Osteoblast (primary cell): ENCODE results near the gene FREM1. TPM values are rescaled to one million over a fixed set of nuclear protein-coding genes. Genes with fewer than 3 reads are reported as not detected.

Experiments
- DNase-seq: peaks from one replicate; pipeline ENCODE4 v3.0.0; 2011; ENCODE audit warnings: low spot score, mixed read lengths; ENCODE audit not compliant: insufficient read length; ENCODE audit errors: missing footprints
- H2AFZ ChIP-seq: 2 replicates; pipeline ENCODE4 v1.6.0; 2011; ENCODE audit warnings: mild to moderate bottlenecking, low read length
- H3K27ac ChIP-seq: 2 replicates; pipeline ENCODE4 v1.5.1; 2011; ENCODE audit warnings: mild to moderate bottlenecking, low read depth, low read length, moderate library complexity
- H3K27me3 ChIP-seq: 2 replicates; pipeline ENCODE4 v1.6.0; 2012; ENCODE audit warnings: mild to moderate bottlenecking, control low read depth, inconsistent platforms, low read length, moderate library complexity; ENCODE audit not compliant: insufficient read depth
- H3K36me3 ChIP-seq: 2 replicates; pipeline ENCODE4 v1.5.1; 2011; ENCODE audit warnings: mild to moderate bottlenecking, low read length, control low read depth, moderate library complexity; ENCODE audit not compliant: insufficient read depth
- H3K4me1 ChIP-seq: 2 replicates; pipeline ENCODE4 v1.5.1; 2011; ENCODE audit warnings: mild to moderate bottlenecking, low read length, control low read depth, moderate library complexity; ENCODE audit not compliant: insufficient read depth
- H3K4me2 ChIP-seq: 2 replicates; pipeline ENCODE4 v1.6.0; 2011; ENCODE audit warnings: mild to moderate bottlenecking, low read length; ENCODE audit not compliant: insufficient read depth
- H3K4me3 ChIP-seq: fragments of 200-600 bp; sonication (generic); 3 replicates; pipeline ENCODE4 v1.5.1; 2012; ENCODE audit warnings: mild to moderate bottlenecking, low read length, inconsistent platforms; ENCODE audit not compliant: insufficient read depth
- H3K79me2 ChIP-seq: 2 replicates; pipeline ENCODE4 v1.6.0; 2012; ENCODE audit warnings: mild to moderate bottlenecking, low read length, control low read depth, inconsistent platforms; ENCODE audit not compliant: insufficient read depth
- H3K9me3 ChIP-seq: 2 replicates; pipeline ENCODE4 v1.5.1; 2011; ENCODE audit warnings: low read depth, low read length, control low read depth
- H4K20me1 ChIP-seq: 2 replicates; pipeline ENCODE4 v1.6.0; 2012; ENCODE audit warnings: mild to moderate bottlenecking, low read length, control low read depth; ENCODE audit not compliant: insufficient read depth
- CTCF ChIP-seq: IDR thresholded peaks from 2 replicates; pipeline ENCODE4 v1.5.1; 2011; ENCODE audit warnings: mild to moderate bottlenecking, low read depth, low read length, moderate library complexity; ENCODE audit errors: extremely low read depth
- total RNA-seq: library from RNA; depleted of rRNA; stranded (reverse); fragments of >200 nt; gene quantifications from 2 replicates; pipeline ENCODE4 v1.2.3, GENCODE V29; 2012

Gene FREM1
- total RNA-seq, 1 donor, result 0.72 TPM

- TF ChIP-seq CTCF, result no peak
- H3K4me1 ChIP-seq, result no peaks in the 10 kb centered on the region
- H3K36me3 ChIP-seq, result no peaks in the 10 kb centered on the region
- no peak overlapping the region for H2AFZ ChIP-seq
- H3K27ac ChIP-seq, result no peak overlapping the region
- no peak overlapping the region for H3K4me2 ChIP-seq
- DNase-seq, result no peak
- no peaks in the 10 kb centered on the region for H4K20me1 ChIP-seq
- no peaks in the 10 kb centered on the region for H3K79me2 ChIP-seq
- H3K4me3 ChIP-seq, result no peak overlapping the region
- H3K9me3 ChIP-seq, result no peaks in the 10 kb centered on the region
- H3K27me3 ChIP-seq, result no peaks in the 10 kb centered on the region
Measured at GRCh38 chr9:14793389-14793788, 116.8 kb downstream of the FREM1 start.

- Histone ChIP-seq H4K20me1 (no peaks in the 10 kb centered on the region), H3K79me2 (no peaks in the 10 kb centered on the region), H3K4me1 (no peaks in the 10 kb centered on the region), H2AFZ (no peak overlapping the region), H3K27me3 (peaks cover 3% of the 10 kb centered on the region), H3K4me2 (no peak overlapping the region), H3K36me3 (no peaks in the 10 kb centered on the region), H3K4me3 (no peak overlapping the region), H3K27ac (no peak overlapping the region), H3K9me3 (no peaks in the 10 kb centered on the region)
- TF ChIP-seq CTCF, result no peak
- DNase-seq, result no peak
Measured at GRCh38 chr9:14790628-14791027, 119.6 kb downstream of the FREM1 start.

DNA sequence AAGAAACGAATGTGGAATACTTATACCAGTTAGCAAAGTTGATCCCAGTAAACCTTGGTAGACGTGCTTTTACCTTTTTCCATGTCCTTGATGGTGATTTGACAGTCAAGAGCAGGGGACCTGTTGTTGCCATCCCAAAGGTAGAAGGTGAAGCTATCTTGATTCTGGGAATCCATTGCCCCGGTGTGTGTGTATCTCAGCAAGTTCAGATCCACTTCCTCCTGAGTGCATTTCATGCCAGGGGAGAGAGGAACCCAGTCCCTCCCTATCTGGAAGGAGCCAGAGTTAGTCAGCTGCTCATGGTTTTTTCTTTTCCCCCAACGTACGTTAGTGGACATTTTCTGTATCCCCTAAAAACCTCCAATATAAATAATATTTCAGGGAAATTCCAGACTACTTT, 121.4 kb downstream of the FREM1 start:
- DNase-seq, result no peak
- H3K4me3 ChIP-seq, result no peak overlapping the region
- H3K4me2 ChIP-seq, result no peak overlapping the region
- no peaks in the 10 kb centered on the region for H3K79me2 ChIP-seq
- TF ChIP-seq CTCF, result no peak
- H3K27me3 ChIP-seq, result peaks cover 3% of the 10 kb centered on the region
- H3K27ac ChIP-seq, result no peak overlapping the region
- no peaks in the 10 kb centered on the region for H4K20me1 ChIP-seq
- no peaks in the 10 kb centered on the region for H3K4me1 ChIP-seq
- no peak overlapping the region for H2AFZ ChIP-seq
- no peaks in the 10 kb centered on the region for H3K36me3 ChIP-seq
- no peaks in the 10 kb centered on the region for H3K9me3 ChIP-seq

- Histone ChIP-seq H4K20me1 (no peaks in the 10 kb centered on the region), H3K4me1 (no peaks in the 10 kb centered on the region), H3K4me3 (no peak overlapping the region), H3K9me3 (no peaks in the 10 kb centered on the region), H3K27me3 (peaks cover 3% of the 10 kb centered on the region), H3K4me2 (no peak overlapping the region), H3K36me3 (no peaks in the 10 kb centered on the region), H3K79me2 (no peaks in the 10 kb centered on the region), H3K27ac (no peak overlapping the region), H2AFZ (no peak overlapping the region)
- no peak for DNase-seq
- TF ChIP-seq CTCF, result no peak
Measured at GRCh38 chr9:14783358-14783757, 126.9 kb downstream of the FREM1 start.
